Activated CD4-positive, alpha-beta T cell treated with anti-CD3 and anti-CD28 coated beads, Interleukin-2, amount 50 U/mL, for 1 hour (primary cell): ENCODE results near the gene IL12RB1.
A peak's percentile ranks its signal among the peaks of the same experiment; 100 is the strongest.
"Not testable (repeated sequence)": the region's sequence is repeated elsewhere in the genome, so short reads cannot be mapped to it uniquely, and the experiment has no call there.

Source experiments
- DNase-seq: peaks from one replicate; pipeline ENCODE4 v3.0.0-alpha.2; 2020

IL12RB1 gene

DNA sequence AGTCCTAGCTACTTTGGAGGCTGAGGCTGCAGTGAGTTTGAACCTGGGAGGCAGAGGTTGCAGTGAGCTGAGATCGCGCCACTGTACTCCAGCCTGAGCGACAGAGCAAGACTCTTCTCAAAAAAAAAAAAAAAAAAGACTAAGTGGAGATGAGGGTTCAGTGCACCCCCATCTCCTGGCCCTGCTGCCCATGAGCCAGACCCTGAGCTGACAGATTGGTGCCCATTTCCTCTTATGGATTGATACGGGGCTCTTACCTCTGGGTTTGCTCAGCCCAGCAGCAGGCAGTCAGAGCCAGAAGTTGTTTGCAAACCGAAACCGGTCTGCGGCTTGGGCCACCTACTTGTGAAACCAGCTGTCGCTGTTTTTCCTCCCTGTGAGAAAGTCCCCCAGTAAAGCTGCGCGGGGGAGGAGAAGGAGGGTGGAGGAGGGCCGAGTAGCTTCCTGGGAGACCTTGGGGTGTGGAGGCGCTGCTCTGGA is 41.9 kb downstream of the IL12RB1 start:
- DNase-seq: peak; percentile 80

DNA sequence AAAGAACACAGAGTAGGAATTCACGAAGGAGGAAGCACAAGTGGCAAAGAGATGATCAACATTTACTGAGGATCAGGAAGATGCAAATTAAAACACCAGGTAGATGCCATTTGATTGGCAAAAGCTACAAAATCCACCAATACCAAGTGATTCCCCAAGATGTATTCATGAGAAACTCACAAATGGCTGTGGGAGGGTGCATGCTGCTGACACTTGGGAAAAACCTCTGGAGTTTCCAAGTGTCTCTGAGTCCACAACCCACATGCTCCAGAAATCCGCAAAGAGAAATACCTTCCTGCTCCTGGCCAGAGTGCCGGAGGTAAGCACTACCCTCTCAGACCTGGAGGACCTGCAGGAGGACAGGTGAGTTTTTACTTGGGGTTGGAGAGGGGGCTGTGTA is 43.1 kb downstream of the IL12RB1 start:
- DNase-seq: no peak

DNA sequence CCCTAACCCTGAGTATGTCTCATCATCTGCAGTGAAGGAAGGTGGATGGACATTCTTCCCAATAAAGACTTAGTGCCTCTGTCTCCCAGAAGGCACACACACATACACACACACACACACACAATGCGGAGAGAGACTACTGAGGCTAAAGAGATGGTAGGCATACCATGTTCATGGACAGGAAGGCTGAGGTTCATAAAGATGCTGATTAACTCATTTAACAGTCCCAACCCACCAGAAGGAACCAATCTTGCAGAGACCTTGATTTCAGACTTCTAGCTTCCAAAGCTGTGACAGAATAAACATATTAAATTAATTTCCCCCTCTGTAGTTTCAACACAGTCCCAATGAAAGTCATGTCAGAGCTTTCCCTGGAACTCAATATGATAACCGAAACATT is 45.7 kb downstream of the IL12RB1 start:
- no peak for DNase-seq

DNA sequence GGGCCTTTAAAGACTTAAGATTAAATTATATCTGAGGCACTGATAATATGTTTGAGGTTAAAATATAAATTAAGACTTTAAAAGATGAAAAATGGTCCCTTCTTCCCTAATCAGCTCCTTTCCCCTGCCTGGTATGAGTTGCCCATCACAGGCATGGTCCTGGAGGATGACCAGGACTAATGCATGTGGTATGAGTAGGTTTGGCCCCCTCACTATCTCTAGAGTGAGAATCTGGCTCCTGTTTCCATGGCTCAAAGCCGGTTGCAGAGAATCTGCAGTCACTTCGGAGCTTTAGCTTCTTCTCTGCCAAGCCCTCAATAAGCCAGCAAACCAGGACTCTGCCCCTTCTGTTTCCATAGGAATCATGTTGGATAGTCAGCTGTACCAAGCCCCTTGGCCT is 54.6 kb downstream of the IL12RB1 start:
- not testable (repeated sequence) for DNase-seq

DNA sequence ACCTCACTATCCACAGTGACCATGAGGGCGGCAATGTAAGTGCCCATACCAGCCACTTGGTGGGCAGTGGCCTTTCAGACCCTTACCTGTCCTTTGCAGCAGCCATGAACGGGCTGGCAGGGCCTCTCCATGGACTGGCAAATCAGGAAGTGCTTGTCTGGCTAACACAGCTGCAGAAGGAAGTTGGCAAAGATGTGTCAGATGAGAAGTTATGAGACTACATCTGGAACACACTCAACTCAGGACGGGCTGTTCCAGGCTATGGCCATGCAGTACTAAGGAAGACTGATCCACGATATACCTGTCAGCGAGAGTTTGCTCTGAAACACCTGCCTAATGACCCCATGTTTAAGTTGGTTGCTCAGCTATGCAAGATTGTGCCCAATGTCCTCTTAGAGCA is 55.3 kb downstream of the IL12RB1 start:
- DNase-seq: not testable (repeated sequence)

DNA sequence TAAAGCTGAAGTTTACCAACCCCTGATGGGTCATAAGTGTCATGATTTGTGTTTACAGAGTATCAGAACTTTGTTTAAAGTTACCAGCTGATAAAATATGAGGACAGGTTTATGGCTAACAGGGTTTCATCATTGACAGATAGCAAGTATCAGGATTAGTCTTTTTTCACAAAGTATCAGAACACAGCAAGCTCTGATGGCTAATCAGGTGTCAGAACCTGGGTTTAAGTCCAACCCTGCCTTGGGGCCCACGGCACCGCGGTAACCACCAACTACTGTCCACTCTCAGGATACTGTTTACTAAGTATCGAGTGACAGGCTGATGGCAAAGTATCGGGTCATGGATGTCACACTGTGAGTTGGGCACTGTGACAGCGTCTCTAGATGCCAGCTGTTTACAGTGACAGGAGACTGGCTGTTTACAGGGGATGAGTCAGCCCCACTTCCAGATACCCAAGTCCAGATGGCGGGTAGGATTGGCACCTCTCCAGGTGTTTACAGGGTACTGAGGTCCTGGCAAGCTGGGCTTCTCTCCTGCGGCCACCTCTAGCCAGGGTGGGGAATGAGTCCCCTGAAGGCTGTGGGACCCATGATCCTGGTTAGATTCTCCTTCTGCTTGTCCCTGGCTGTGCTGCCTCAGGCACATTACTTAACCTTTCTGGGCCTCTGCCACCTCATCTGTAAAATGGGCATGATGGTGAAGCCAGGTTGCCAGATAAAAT is 57.0 kb downstream of the IL12RB1 start:
- DNase-seq: no peak

DNA sequence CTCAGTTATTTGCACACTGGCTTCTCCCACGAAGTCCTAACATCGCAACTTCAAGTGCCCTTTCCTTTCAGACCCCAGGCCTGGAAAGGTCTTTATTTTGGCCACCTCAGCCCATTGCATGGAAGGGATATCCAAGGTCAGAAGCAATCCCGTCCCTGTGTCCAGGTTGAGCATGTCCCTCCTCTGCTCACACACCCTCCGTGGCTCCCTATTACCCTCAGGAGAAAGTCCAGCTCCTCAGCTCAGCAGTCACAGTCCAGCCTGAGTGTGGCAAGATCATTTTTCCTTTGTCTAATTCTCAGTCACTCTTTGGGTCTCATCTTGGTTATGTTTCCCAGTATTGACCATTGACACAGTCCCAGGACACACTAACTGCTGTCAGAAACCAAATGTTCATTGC is 59.6 kb downstream of the IL12RB1 start:
- DNase-seq: no peak

DNA sequence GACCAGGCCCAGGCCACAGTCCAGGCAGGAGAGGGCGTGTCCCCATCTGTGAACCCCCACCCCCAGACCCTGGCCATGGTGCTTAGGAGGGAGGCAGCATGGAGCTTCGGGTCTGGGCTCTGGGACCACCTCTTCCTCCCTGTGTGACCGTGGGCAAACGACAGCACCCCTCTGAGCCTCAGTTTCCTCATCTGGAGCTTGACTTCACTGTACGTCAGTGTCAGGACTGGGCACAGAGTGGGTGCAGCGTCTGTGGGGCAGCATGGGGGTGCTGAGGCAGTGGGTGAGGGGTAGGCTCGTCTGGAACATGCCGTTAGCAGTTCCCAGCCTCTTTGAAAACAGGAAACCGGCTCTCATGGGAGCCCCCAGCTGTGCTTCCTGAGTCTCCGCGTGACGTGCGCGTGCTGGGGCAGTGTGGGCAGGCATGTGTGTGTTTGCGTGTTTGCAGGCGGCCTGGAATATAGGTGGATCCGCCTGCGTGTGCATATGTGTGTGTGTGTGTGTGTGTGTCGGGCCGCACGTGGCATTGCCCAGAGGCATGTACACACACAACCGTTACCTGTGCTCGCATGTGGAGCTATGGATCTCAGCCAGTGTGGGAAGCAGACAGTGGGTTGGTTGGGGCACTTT is 63.0 kb downstream of the IL12RB1 start:
- peak; percentile 80 for DNase-seq

DNA sequence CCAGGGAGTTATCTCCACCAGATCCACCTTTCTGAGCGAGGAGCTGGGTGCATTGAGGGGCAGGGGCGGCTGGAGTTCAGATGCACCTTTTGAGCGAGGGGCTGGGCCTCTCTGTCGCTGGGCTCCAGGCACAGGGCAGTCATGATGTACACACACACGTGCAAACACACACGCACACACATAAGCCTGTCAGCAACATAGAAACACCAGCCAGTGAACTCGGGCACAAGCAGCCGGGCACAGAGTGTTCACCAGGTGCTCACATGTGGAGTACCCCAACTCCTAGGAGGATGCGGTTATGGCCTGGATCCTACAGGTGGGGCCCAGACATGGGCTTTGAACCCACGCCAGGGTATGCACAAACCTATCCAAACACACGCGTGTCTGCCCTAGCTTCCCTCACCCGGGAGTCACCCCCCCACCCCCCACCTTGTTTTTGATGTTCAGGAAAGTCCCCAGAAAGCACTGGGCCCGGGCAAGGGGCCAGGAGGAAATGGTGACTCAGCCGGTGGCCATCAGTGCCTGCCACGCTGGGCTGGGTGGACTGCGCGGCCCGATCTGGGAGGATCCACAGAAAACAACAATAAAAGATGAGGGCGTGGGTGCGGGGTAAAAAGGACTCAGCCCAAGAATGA is 65.5 kb downstream of the IL12RB1 start:
- DNase-seq: peak; percentile 82

DNA sequence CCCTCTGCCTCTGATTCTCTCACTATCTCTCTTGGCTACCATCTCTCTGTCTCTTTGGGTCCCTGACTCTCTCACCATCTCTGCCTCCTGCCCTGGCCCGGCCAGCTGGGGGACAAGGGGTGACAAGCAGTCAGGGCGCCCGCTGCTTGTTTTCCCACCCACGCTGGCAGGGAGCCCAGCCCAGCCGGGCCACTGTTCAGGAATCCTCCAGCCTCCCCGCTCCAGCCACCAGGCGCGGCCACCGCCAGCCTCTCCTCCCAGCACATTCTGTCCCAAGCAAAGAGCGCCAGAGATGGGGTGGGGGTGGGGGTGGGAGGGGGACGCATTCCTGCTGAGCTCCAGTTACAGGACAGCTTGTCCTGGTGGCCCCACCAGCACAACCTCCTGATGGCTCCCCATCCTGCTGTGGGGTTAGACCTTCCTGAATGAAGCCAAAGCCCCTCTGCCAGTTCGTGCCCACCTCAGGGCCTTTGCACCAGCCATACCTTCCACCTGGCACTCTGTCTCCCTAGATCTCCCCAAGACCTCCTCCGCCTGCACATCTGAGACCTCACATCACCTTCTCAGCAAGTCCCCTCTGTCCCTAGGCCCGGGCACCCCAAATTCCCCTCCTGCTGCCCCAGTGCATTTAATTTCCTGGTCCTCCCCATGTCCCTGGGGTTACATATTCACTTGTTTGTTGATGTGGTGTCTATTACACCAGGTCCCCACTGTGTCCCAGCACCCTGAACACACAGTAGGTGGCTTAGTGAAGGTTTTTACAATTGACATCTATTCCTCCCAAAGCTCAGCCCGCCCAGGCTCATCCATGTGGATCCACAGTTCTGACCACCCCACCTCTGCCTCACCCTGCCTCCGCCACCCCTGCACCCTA is 66.3 kb downstream of the IL12RB1 start:
- DNase-seq: no peak

DNA sequence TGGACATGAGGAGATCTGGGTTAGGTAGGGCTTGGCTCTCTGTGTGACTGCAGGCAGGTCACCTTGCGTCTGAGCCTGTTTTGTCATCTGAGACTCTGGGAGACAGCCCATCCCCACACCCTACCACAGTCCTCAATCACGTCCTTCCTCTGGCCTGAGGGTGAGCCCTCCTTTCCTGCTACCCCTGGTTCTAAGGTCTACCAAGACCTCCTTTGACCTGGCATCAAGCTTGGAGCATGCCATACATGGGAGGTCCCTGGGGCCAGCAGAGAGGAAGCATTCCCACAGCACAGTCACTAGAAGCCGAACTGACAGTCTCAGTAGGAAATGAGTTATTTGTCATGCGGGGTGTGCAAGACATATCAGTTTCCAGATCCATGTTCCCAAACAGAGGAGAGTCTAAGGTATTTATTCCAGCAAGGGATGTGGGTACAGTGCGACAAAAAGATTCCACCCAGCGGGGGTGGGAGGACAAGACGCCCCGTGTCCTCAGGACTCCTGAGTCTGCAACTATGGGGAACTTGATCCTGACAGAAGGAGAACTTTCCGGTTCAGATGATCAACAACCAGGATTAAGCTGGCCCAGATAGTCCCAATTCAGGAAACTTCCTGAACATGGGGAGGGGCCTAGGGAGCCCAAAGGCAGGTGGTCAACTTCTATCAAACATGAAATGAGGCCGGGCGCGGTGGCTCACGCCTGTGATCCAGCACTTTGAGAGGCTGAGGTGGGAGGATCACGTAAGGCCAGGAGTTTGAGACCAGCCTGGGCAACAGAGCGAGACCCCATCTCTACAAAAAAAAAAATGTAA is 69.3 kb downstream of the IL12RB1 start:
- no peak for DNase-seq

DNA sequence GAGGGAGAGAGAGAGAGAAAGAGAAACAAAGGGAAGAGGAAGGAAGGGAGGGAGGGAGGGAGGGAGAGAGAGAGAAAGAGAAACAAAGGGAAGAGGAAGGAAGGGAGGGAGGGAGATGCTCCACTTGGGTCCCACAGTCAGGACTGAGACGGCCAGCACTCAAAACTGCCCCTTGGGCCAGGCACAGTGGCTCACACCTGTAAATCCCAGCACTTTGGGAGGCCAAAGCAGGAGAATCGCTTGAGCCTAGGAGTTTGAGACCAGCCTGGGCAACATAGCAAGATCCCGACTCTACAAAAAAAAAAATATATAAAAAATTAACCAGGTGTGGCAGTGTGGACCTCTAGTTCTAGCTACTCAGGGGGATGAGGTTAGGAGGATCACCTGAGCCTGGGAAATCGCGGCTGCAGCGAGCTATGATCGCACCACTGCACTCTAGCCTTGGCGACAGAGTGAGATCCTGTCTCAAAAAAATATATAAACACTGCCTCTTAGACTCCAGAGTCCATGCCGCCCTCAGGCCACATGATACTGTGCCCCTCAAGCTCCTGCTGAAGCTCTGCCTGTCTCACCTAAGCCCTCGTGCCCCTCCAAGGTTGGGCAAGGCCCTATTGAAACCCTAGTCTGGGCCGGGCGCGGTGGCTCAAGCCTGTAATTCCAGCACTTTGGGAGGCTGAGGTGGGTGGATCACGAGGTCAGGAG is 70.4 kb downstream of the IL12RB1 start:
- no peak for DNase-seq

DNA sequence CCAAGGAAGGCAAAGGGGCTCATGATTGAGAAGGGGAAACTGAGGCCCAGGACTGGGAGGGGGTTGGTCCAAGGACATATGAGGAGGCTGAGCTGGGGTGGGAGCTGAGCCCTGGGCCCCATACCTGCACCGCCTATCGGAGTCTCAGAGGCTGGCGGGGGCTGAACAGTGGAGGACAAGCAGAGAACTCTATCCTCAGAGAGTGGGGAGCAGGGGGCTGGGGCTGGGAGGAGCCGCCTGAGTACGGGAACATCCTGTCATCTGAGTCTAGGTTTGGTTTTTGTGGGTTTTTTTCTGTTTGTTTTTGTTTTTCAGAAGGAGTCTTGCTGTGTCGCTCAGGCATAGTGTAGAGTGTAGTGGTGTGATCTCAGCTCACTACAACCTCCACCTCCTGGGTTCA is 72.5 kb downstream of the IL12RB1 start:
- peak; percentile 70 for DNase-seq

DNA sequence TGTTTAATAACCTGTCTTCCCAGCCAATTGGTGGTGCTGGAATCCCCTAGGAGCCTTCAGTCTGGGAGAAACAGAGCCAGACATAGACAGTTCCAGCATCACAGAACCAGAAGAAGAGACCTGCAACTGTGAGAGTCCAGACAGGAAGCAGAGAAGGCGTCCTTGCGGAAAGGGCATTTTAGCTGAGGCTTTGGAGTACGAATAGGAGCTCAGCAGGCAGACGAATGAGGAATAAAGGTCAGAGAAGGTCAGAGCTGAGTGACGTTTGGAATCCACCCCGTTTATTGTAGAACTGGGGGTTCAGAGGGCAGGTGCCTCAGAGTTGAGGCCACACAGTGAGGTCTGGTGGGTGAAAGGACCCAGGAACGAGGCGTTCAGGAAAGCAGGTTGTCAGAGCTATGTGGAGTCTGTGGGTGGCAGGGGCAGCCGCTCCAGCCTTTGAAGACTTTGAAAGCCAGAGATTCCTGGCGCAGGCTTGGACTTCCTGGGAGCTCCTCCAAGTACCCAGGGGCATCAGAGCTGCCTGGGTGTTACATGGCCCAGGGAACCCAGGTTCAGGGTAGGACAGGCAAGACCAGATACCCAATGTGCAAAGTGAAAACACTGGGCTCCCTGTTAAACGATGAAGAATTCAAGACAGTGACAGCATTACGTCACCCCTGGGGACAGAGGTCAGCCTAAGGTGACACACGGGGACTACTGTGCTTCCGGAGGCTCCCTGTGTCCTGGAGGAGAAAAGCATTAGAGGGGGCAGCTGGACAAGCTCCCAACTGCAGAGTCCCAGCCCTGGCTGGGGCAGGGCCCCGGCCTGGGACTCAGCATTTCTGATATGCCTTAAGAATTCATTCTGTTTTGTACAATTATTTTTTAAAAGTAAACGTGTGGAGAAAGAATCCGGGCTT is 73.3 kb downstream of the IL12RB1 start:
- DNase-seq: no peak

DNA sequence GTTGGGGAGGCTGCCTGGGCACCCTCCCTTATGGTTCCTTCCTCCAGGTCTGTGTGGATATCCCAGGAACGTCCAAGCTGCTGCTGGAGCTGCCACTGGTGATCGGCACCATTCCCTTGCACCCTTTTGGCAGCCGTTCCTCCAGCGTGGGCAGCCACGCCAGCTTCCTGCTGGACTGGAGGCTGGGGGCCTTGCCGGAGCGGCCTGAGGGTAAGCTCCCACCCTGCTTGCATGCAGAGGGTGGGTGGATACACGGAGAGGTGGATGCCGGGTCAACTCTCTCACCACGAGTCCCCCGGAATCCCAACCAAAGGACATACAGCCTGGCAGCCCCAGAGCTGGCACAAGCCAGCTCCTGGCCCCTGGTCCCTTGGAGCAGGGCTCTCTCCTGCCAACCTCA is 76.6 kb downstream of the IL12RB1 start:
- no peak for DNase-seq

DNA sequence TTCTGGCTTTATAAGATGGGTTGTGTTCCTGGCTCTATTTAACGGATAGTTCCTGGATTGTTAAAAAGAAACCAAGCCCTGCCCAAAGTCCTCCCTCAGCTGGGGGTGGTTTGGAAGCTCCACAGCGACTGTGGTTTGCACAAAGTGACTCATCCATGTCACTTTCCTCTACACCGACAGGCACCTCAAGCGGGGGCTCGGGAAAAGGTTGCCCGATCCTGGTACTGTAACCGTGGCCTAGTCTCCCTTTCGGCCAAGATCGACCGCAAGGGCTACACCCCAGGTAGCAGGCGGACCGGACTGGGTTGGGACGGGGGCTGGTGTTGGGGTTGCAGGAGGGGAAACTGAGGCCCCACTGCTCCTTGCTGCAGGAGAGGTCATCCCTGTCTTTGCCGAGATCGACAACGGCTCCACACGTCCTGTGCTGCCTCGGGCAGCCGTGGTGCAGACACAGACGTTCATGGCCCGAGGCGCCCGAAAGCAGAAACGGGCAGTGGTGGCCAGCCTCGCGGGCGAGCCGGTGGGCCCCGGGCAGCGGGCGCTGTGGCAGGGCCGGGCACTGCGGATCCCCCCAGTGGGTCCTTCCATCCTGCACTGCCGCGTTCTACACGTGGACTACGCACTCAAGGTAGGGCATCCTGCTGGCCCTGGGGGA is 77.2 kb downstream of the IL12RB1 start:
- no peak for DNase-seq
